ENCODE results near the gene PDLIM5.
"Not testable (repeated sequence)": the region's sequence is repeated elsewhere in the genome, so short reads cannot be mapped to it uniquely, and the experiment has no call there.

PDLIM5 gene

DNA sequence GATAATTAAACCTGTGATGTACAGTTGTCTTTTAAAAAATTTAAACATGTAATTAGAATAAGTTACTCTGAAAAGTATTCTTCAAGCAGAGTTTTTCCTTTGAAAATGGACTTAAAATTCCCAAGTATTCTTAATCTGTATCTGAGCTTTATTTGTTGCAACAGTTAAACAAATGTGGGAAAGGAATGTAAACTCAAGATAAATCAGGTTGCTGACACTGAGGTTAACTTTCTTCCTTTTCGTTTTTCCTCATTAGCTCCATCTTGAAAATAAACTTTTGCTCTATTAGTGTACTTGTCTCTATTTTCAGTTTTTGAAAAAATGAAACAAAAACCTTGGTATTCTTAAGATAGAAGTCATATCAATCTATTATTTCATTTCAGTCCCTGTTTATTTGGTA, 161.5 kb downstream of the PDLIM5 start:
- no peak for DNase-seq

DNA sequence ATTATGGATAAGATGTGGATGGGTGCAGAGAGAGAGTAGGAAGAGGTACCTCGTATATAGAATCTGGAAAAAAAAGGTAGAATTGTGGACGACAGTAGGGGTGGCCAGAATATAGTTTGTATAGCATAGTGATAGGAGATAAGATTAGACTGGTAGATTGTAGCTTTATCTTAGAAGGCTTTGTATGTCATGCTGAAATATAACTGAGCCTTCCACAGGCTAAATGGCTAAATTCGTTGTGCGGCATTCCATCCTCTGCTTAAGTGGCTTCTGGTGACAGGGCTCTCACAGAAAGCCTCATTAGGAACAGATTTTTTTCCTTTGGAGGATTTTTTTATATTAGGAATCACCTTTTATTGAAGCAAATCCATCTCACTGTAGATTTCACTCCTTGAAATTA, 163.7 kb downstream of the PDLIM5 start:
- no peak for DNase-seq

DNA sequence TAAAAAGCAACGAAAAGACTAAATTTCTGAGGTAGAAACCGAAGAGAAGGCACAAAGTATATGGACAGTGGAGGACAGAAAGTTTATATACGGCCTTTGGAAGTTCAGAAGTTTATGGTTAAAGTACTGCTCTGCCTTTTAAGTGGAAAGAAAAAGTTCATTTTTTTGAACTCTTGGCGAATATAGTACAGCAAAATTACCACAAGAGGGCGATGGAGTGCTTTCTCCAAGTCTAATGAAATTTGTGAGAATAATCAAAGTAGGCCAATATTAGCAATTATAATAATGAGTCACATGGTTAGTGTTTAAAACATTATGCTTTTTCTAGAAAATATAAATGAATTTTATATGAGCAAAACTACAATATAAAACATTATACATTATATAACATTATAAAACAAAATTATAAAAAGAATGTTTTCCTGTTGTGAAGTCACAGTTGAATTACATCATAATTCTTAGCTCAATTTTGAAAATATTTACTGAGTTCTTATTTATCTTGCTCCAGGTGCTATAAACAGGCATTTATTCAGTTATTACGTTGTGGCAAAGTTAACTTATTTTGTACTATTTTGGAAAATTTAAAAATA, 169.8 kb downstream of the PDLIM5 start:
- DNase-seq: no peak

DNA sequence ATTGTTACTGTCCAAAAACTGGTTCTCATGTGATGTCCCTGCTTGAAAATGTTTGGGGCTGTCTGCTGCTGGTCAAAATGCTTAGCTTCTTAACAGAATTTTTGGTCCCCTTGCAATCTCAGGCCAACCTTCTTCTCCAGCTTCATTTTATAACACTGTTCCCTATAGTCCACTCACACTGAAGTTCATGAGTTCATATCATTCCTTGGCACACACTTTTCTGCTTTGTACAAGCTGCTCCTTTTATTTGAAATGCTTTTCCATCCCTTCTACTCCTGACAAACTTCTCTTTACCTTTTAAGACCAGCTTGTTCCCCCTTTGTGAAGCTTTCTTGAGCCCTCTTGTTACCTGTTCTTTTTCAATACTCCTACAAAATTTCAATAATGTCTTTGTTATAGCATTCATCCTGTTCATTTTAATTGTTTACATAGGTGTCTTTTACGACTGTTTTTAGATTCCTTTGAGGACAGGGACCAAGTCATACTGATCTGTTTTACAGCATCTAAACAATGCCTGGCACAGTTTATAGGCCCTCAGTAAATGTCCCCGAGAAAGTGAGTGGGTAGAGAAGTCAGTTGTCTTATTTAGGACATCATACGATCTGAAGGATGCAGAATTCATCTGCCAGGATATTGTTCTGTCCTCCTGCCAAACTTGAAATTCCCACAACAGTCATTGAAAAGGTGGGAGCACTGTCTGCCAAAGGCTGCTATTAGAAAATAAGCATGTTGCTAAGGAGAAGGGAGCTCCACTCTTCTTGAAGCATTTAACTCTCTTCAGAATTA, 171.6 kb downstream of the PDLIM5 start:
- no peak for DNase-seq

DNA sequence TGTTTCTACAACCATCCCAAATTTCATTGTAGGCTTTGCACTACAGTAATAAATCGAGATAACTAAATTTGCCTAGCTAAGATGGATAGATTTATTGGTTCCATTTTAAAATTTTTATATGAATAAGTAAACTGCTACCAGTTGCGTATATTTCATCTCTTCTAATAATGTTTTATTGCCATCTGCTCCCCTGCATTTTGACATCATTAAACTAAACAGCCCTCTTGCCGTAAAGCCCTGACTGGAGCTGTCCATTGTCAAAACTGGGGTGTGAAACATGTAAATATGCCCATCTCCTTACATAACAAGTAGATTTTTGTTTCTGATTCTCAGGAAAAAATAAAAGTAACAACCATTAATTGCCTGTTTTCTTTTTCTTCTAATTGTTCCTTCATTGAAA, 175.2 kb downstream of the PDLIM5 start:
- DNase-seq: no peak

DNA sequence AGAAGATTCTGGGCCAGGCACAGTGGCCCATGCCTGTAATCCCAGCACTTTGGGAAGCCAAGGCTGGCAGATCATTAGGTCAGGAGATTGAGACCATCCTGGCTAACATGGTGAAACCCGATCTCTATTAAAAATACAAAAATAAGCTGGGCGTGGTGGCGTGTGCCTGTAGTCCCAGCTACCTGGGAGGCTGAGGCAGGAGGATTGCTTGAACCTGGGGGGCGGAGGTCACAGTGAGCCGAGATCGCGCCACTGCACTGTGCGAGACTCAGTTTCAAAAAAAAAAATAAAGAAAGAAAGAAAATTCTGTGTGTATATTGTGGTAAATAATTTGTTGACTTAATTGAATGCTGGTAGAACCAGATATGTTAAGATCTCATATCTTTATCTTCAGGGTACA, 177.3 kb downstream of the PDLIM5 start:
- not testable (repeated sequence) for DNase-seq

DNA sequence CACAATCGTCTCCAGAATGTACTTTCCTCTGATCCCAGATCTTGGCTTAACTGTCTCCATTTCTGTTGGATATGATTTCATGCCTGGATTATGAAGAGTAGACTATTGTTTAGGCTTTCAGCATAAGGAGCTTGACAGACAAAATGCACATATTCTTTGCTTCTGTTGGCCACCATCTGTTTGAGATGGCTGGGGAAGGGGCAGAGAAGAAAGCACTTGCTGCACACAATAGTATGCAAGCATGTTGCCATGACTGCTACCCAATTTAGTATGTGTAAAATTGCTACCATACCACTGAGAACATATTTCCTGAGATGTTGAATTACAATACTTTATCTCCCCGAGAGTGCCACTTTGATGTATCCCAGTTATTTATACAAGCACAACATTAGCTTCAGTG, 178.1 kb downstream of the PDLIM5 start:
- DNase-seq: no peak

DNA sequence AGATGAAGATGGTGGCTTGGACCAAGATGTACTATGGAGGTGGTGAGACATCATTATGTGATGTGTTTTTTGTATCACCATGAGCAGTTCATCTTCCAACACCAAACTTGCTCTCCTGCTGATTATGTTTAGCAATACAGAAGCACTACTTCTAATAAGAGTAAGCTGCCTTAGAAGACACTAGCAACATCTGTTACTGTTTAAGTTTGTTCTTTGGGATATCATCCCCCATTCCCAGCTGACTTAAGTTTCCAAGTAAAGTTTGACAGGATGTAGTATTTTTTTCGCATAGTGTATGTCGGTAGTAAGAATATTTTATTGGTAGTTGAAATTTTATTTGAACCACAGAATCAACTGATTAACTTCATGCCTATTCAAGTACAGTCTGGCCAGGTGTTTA, 182.5 kb downstream of the PDLIM5 start:
- DNase-seq: no peak

DNA sequence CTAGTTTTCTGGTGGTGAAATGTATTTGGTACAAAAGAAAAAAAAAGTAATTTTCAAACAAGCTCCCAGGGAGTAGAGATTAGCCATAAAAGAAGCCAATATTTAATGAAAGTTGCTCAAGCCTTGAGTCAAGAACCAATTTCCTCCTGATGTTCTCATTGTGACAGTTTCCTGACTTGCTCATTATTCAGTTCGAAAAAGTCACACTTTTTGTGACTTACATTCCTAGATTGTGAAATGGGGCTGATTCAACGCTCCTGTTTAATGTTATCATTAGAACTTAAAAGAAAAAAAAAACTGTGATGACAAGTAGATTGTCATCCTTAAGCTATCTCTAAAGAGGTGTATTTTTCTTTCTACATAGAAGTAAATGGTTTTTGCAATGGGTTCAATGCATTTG, 183.4 kb downstream of the PDLIM5 start:
- DNase-seq: no peak

DNA sequence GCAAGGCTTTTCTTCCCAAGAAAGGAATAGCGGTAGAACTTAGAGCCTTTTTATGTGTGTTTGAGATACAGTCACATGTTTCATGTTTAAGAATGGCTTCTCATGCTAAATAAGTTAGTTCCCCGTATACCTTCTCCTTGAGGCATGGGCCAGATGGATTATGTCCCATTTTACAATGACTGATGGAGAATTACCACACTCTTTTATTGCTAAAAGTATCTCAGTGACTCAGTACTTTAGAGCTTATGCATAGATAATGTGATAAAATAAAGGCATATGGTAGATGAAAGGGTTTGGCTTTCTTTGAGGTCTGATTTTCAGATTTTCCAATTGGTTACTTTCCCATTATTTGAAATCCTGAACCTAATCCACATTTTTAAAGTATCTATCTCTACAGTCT, 184.3 kb downstream of the PDLIM5 start:
- no peak for DNase-seq

DNA sequence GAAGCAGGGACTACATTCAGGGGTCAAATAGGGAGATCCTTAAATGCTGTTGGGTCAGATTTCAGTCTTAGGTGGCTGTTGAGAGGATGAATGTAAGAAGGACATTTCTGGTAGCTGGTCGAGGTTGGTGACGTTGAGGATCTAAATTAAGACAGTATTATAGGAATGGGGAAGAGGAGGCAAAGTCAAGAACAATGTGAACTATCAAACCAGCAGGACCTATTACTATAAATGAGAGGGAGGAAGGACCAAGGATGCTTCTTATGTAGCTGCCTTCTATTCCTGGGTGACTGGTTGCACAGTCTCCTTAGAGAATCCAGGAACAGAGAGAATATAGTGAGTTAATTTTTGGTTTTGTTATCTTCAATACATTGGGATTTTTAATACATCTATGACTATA, 187.6 kb downstream of the PDLIM5 start:
- DNase-seq: no peak

DNA sequence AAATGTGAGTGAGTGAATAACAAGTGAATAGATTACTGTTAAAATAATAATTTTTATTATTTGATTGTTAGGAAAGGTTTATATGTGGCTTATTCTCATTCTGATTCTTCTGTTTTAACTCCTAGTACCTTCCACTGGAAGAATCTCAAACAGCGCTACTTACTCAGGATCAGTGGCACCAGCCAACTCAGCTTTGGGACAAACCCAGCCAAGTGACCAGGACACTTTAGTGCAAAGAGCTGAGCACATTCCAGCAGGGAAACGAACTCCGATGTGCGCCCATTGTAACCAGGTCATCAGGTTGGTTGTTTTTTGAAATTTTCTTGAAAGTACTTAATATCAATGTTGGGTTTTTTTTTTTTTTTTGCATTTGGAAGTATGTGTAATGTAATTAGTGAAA, 188.4 kb downstream of the PDLIM5 start:
- no peak for DNase-seq

DNA sequence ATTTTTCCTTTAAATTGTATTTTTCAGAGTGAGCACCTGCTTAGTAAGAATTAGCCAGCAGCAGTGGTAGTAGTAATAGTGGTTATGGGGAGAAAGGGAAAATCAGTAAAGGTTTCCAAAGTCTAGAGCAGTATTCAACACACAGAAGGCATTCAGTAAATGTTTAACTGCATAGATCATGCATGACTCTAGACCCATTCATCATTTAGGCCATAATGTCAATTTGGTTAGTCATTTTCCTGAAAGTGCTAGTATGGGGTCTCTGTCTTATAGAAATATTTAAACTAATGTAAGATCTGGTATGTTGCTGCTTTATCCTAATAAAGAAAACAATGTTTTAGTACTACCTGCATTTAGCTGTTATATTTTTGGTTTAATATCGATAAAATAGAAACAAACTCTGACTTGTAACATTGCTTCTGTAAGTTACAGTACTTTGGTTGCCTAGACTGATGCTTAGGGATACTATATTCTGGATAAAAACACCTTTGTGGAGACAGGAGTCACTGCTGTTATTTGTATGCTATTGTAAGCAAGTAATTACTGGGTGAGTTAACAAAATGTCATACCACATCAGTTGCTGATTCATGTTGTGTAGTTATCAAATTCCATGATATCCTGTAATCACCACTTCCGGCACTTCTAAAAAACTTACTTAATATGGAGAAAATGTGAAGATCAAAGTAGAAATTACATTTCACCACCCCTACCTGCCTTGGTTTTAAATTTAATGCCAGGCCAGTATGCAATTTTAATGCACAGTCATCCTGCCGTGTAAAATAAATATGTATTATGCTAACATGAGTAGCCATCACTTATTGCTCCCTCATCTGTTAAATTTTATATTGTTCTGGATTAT, 190.2 kb downstream of the PDLIM5 start:
- DNase-seq: no peak

DNA sequence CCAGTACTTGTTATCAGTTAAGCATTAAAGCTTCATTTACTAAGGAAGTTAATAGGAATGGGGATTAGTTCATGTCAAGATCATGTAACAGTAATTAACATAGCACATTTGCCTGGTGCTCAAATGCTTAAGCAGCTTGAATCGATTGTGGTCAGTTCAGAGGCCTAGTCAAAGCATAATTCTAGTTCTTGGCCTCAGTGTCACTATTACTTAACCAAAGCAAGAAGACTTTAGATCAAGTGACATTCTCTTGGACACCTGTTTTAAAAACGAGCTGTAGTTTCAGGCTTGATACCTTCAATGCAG, 190.8 kb downstream of the PDLIM5 start:
- no peak for DNase-seq

DNA sequence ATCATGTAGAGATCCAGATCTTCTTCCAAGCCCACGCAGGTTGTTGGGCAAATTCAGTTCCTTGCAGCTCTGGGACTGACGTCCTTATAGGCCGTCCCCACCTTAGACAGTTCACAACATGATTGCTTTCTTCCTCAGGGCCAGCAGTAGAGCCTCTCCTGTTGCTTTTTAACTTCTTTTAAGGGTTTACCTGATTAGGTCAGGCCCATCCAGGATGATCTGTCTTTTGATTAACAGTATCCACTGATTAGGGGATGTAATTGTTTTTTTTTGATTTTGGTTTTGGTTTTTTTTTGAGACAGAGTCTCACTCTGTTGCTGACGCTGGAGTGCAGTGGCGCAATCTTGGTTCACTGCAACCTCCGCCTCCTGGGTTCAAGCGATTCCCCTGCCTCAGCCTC, 197.0 kb downstream of the PDLIM5 start:
- no peak for DNase-seq

DNA sequence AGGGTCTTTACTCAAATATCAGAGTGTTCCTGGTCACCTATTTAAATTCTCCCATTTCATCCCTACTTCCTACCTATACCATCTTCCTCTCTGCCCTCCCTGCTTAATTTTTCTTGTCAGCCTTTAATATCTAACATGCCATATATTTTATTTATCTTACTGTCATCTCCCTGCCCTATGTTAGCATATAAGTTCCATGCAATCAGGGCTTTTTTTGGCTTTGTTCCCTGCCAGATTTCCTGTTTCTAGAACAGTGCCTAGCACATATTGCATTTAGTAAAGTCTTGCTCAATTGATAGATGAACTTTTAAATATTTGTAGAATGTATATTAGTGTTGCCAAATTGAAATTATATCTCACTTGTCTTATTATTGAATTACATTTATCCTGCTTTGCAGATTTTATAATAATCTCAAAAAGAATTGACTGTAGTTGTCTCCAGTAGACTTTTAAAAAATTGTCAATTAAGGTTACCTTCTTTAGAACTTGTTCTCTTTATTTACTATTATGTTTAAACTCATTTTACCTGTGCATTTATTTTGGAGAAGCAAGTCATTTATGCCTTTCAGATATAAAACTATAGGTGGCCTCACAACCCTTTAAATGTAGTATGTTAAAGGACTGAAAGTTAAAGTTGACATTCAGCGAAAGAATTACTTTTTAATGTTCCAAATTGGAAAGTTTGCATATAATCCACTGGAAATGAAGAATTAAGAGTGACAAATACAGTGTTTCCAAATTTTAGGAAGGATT, 197.8 kb downstream of the PDLIM5 start:
- DNase-seq: no peak

DNA sequence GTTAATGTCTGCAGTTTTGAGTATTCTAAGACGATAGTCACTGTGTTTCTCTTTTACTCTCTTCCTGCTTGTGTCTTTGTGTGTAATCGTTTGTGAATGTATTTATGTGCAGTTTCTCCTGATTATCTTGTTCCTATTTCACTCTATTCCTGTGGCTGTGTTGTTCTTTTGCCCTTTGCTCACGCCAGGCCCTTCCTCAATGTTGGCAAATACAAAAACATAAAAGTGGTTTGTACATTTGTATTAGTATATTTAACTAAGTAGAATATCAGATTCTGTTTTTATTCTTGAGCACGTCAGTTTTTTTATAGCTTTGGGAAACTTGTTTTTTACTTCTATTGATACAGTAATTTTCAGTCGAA, 198.4 kb downstream of the PDLIM5 start:
- DNase-seq: no peak

DNA sequence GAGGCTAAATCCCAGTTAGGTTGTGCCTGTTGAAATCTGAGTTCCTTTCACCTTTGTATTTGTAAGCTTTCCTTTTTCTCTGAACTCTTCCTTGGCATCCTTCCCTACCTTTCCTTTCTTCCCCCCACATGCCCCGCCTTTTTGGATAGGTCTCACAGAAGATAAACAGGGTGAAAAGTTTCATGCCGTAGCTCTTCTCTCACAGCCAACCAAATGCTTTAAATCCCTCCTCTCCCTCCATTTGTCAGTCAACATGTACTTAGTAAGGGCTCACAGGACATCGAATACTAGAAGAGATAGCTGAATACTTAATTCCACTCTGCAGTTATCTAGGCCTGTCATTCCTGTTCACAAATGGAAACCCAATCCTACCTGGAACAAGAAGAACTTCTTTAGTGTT, 198.9 kb downstream of the PDLIM5 start:
- DNase-seq: no peak

DNA sequence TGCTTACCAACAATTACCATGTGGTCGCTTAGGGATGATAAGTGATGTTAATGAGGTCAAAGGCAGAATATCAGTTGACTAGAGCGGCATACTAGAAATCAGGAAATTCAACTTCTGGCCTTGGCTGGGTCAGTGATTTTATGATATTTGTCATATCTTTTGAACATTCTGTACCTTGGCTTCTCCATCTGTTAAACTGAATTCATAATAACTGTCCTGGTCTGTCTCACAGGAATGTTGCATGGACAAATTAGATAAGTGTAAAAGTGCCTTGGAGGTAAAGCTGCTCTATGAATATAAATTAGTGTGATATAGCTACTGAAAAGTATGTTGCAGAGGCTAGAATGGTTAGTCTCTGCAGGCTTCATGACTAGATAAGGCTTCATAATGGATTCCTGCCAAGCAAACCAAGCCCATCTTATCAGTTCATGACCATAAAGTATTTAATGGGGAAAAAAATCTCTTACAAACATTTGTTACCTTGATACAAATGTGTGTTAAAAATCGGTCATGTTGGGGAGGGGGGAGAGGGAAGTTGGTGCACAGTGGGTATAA, 201.4 kb downstream of the PDLIM5 start:
- no peak for DNase-seq

DNA sequence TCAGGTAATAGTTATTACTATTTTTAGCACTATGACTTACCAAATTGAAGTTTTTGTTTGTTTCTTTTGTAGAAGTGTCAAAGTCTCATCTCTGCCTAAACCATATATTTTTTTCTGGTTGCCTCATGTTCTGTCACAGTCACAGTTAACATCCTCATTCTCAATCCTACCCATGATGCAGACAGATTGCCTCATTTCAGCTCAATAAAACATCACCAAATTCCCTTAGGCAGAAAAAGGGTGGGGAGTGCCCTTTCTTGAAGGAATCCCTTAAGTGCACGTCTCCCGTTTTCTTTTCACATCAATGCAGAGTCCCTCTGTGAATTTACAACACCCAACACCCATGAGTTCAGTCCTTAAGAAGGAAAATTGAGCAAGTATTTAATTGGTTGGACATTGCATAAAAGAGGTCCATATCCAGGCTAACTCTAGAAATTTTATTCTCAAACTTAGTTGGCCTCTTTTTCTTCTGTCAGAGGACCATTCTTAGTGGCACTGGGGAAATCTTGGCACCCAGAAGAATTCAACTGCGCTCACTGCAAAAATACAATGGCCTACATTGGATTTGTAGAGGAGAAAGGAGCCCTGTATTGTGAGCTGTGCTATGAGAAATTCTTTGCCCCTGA, 202.4 kb downstream of the PDLIM5 start:
- DNase-seq: no peak

DNA sequence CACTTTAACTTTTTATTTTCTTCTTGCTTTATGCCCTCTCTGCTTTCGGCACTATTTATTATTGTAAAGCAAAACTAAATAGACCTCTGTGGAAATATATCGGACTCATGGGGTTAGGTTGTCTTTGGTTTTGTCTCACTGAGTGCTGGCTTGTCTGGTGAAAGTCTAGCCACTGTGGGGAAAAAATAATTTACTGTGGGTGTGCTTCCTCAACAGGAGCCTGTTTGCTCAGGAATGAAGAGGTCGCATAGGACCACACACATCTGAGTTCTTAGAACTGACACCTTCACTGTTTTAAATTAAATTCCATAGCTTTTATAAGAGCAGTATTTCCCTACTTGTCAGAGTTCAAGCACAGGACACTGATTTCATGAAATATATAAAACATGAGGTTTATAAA, 203.0 kb downstream of the PDLIM5 start:
- no peak for DNase-seq

DNA sequence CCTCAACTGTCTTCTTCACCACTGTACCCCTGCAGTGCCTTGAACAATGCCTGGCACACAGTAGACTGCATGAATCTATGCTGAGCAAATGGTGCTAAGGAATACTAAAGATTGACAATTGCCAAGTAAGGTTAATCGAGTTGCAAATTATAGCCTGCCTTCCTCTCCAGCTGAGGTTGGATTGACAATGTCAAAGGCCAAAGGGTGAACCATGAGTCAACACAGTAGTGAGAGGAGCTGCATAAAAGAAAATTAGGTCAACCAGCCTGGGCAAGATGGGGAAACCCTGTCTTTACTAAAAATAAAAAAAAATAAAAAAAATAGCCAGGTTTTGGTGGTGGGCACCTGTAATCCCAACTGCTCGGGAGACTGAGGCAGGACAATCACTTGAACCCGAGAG, 208.9 kb downstream of the PDLIM5 start:
- DNase-seq: no peak

DNA sequence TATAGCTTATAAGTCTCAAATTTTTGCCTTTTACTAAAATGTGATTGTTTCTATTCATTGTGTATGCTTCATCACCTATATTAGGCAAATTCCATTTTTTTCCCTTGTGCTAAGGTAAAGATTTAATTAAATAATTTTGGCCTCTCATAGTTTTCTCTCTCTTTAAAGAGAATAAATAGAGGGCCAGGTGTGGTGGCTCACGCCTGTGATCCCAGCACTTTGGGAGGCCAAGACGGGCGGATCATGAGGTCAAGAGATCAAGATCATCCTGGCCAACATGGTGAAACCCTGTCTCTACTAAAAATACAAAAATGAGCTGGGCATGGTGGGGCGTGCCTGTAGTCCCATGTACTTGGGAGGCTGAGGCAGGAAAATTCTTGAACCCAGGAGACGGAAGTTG, 213.3 kb downstream of the PDLIM5 start:
- not testable (repeated sequence) for DNase-seq
